SK-N-MC (cell line): Measurements from ENCODE around the gene NEUROD2.

Source experiments
- EZH2 ChIP-seq: fragments of 200-600 bp; sonication (generic); IDR thresholded peaks from one replicate; pipeline ENCODE4 v1.6.1; 2017; ENCODE audit warnings: antibody characterized with exemption
- POLR2AphosphoS5 ChIP-seq: IDR thresholded peaks from 2 replicates; pipeline ENCODE4 v1.6.1; 2012; ENCODE audit warnings: mild to moderate bottlenecking, low read depth, low read length, borderline replicate concordance

- TF ChIP-seq POLR2AphosphoS5 = no peak
- TF ChIP-seq EZH2 = no peak
Observed at GRCh38 chr17:39627712-39628516, 20.2 kb upstream of the NEUROD2 start.
